Adipocyte (in vitro differentiated cells): Measurements from ENCODE around the gene CDK14.

Experiments used
- DNase-seq: peaks from one replicate; pipeline ENCODE4 v3.0.0-alpha.2; 2015; ENCODE audit warnings: low read depth
- H3K27me3 ChIP-seq: replicated peaks from 2 replicates; pipeline ENCODE4 v1.7.0; 2013; ENCODE audit warnings: mild to moderate bottlenecking, low read length, moderate library complexity; ENCODE audit not compliant: control insufficient read depth, insufficient read depth
- H3K36me3 ChIP-seq: 2 replicates; pipeline ENCODE4 v1.7.0; 2013; ENCODE audit warnings: low read length, mild to moderate bottlenecking, moderate library complexity; ENCODE audit not compliant: control insufficient read depth, insufficient read depth, severe bottlenecking
- H3K4me1 ChIP-seq: 2 replicates; pipeline ENCODE4 v1.7.0; 2013; ENCODE audit warnings: mild to moderate bottlenecking, low read length, moderate library complexity; ENCODE audit not compliant: control insufficient read depth, insufficient read depth
- H3K4me3 ChIP-seq: 2 replicates; pipeline ENCODE4 v1.7.0; 2013; ENCODE audit warnings: mild to moderate bottlenecking, low read length, moderate library complexity
- H3K9ac ChIP-seq: 2 replicates; pipeline ENCODE4 v1.7.0; 2013; ENCODE audit warnings: mild to moderate bottlenecking, low read length, moderate library complexity
- H3K9me3 ChIP-seq: 2 replicates; pipeline ENCODE4 v1.7.0; 2013; ENCODE audit warnings: mild to moderate bottlenecking, low read length, moderate library complexity; ENCODE audit not compliant: control insufficient read depth

Gene CDK14

DNA sequence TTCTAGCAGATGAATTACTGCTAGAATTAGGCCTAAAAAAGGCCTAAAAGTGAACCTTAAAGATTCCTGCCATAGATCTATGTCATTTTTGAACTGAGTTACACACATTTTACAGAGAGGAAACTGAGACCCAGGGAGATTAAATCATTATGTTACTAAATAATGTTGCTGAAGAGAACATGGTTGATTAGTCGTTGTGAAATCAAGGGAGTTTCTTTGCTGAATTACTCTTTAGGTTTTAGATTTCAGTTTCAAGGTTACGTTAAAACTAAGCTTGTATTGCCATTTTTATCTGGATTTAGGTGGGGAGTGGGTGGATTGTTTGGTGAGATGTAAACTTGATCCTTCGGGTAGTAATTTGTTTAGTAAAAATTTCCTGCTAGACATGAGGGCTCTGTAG, 21.3 kb downstream of the CDK14 start:
- no peaks in the 10 kb centered on the region for H3K36me3 ChIP-seq
- H3K4me1 ChIP-seq: peaks cover 9% of the 10 kb centered on the region
- H3K9me3 ChIP-seq: no peaks in the 10 kb centered on the region
- H3K9ac ChIP-seq: no peak overlapping the region
- H3K27me3 ChIP-seq: no peaks in the 10 kb centered on the region
- H3K4me3 ChIP-seq: no peak overlapping the region
- DNase-seq: no peak

DNA sequence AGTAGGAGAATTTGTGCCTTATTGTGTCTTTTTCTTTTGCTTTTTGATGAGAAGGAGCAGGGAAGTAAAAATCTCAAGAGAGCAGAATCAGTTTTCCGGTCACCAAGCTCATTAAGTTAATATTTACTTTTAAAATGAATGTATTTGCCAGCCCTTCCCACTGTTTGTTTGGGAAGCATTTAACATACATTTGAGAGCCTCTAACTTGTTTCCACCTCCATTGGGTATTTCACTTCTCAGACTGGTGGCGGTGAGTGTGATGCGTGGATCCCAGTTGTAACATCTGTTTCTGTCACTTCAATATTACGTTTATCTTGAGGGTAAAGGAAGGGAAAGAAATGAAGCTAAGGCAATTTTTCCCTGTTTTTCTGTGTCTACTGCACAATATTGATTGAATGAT, 22.8 kb downstream of the CDK14 start:
- Histone ChIP-seq H3K4me3 (no peak overlapping the region), H3K9me3 (no peaks in the 10 kb centered on the region), H3K4me1 (peaks cover 13% of the 10 kb centered on the region), H3K36me3 (no peaks in the 10 kb centered on the region), H3K27me3 (no peaks in the 10 kb centered on the region), H3K9ac (no peak overlapping the region)
- no peak for DNase-seq

DNA sequence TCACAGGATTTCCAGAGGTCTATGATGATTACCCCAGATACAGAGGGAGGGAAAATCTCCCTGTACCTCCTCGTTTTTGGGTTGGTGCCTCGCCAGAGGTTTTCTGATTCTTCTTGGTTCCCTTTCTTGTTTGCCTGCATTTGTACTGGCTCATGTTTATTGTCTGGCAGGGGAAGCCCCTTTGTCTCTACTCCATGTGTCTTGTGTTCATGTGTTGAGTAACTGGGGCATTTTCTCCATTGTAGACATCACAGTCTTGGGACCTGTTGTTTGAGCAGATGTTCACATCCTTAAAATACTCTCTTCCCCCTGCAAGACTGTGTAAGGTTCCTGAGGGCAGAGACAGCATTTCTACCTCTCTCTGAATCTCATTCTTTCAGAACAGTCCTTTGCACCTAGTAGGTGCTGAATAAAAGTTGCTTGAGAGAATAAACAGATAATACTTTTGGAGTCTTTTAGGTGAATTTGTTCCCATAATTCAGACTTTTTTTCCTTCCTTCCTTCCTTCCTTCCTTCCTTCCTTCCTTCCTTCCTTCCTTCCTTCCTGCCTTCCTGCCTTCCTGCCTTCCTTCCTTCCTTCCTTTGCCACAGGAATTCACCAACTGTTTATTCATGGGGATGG, 25.1 kb downstream of the CDK14 start:
- Histone ChIP-seq H3K9ac (no peak overlapping the region), H3K36me3 (no peaks in the 10 kb centered on the region), H3K4me3 (no peak overlapping the region), H3K4me1 (peaks cover 33% of the 10 kb centered on the region), H3K9me3 (no peaks in the 10 kb centered on the region), H3K27me3 (no peaks in the 10 kb centered on the region)
- no peak for DNase-seq

DNA sequence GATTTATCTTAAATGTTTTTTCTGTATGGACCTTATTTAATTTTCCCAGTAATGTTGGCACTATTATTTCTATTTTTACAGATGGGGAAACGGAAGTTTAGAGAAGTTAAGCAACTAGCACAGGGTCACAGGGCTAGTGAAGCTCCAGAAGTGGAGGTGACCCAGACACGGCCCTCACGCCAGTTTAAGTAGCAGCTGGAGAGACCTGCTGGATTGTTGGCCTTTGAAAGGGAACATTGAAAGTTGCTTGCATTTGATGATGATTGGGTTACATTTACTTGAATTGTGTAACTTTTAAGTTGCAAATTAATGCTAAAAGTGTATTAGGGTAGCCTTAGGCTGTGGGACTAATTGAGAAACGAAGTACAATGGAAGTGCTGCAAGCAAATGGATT, 25.6 kb downstream of the CDK14 start:
- Histone ChIP-seq H3K4me1 (peaks cover 33% of the 10 kb centered on the region), H3K9me3 (no peaks in the 10 kb centered on the region), H3K9ac (no peak overlapping the region), H3K36me3 (no peaks in the 10 kb centered on the region), H3K4me3 (no peak overlapping the region), H3K27me3 (no peaks in the 10 kb centered on the region)
- DNase-seq: no peak

DNA sequence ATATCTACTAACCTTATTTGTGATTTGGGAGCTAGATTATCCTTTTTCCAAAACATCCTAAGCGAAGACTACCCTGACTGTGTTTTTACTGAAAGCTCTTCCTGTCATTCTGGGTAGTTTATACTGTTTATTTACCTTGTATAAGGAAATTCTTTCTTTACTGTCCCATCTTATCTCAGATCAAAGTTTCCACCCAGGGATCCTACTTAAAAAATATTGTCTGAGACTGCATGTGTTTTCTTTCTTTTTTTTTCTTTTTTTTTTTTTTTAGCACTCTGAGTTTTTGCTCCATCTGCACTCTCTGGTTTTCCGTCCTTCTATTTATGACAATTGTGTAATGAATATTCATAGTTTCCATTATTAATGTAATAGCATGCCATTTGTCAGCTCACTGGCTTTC, 26.5 kb downstream of the CDK14 start:
- H3K4me1 ChIP-seq: peaks cover 33% of the 10 kb centered on the region
- no peak for DNase-seq
- H3K4me3 ChIP-seq: no peak overlapping the region
- H3K9me3 ChIP-seq: no peaks in the 10 kb centered on the region
- H3K36me3 ChIP-seq: no peaks in the 10 kb centered on the region
- H3K27me3 ChIP-seq: no peaks in the 10 kb centered on the region
- H3K9ac ChIP-seq: no peak overlapping the region

DNA sequence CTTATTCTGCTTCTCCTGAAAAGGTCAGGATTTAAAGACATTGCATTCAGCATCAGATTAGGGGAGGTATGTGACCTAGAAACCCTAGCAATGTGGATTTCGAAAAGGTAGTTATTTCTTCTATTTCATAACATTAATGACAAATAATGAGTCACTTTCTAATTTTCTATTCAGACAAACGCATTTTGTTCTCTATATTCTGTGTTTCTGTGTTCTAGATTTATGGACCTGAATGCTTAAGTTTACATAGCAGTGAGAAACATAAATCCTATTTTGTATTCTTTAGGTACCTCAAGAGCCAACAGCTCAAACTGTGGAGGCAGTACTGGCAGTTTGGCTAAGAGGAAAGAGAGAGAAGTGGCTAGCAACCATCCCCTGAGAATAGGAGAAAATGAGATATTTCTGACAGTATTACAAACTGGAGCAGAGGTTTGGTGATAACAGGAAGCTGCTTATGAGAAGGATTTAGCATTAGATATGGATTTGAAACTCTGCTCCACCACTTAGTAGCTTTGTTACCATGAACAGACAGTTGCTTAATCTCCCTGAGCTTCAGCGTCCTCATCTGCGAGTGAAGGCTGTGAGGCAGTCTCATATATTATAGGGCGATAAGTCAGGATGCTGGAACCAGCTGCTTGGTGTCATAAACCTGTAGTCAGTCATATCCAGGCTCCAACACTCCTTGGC, 28.2 kb downstream of the CDK14 start:
- Histone ChIP-seq H3K9ac (peak overlapping the region; percentile 57), H3K9me3 (no peaks in the 10 kb centered on the region), H3K36me3 (no peaks in the 10 kb centered on the region), H3K4me1 (peaks cover 33% of the 10 kb centered on the region), H3K4me3 (peak overlapping the region; percentile 60), H3K27me3 (no peaks in the 10 kb centered on the region)
- no peak for DNase-seq

DNA sequence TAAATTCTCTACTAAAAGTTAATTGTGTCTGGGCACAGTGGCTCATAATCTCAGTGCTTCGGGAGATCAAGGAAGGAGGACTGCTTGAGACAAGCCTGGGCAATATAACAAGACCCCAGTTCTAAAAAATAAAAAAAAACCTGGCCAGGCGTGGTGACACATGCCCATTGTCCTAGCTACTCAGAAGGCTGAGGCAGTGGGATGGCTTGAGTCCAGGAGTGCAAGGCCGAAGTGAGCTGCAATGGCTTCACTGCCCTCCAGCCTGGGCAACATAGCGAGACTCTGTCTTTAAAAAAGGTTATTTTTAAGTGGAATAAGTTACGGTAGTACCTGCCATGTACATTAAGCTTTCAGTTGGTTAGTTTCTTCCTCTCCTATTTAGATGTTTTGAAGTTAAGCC, 28.9 kb downstream of the CDK14 start:
- no peak for DNase-seq
- H3K9ac ChIP-seq: peak overlapping the region; percentile 57
- H3K4me1 ChIP-seq: peaks cover 33% of the 10 kb centered on the region
- H3K36me3 ChIP-seq: no peaks in the 10 kb centered on the region
- peak overlapping the region; percentile 60 for H3K4me3 ChIP-seq
- no peaks in the 10 kb centered on the region for H3K9me3 ChIP-seq
- no peaks in the 10 kb centered on the region for H3K27me3 ChIP-seq

DNA sequence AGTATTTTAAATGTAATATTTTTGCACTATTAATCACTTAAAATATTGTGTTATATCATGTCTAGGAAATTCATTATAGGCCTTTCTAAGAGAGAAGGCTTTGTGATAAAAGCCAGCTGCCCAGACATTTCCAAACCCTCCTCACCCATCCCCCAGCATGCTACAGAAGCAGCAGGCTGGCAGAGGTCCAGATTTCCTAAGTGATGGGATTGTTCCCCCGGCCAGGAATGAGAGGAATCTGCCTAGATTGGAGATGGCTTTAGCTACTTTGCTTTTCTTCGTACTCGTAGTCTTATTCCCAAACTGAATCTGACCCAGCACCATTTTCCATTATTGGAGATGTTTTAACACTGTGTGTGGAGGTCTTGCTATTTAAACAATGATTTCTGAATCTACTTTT, 29.4 kb downstream of the CDK14 start:
- Histone ChIP-seq H3K9ac (peak overlapping the region; percentile 24), H3K9me3 (no peaks in the 10 kb centered on the region), H3K4me1 (peaks cover 33% of the 10 kb centered on the region), H3K27me3 (no peaks in the 10 kb centered on the region), H3K36me3 (no peaks in the 10 kb centered on the region), H3K4me3 (peak overlapping the region; percentile 60)
- peak; percentile 77 for DNase-seq

DNA sequence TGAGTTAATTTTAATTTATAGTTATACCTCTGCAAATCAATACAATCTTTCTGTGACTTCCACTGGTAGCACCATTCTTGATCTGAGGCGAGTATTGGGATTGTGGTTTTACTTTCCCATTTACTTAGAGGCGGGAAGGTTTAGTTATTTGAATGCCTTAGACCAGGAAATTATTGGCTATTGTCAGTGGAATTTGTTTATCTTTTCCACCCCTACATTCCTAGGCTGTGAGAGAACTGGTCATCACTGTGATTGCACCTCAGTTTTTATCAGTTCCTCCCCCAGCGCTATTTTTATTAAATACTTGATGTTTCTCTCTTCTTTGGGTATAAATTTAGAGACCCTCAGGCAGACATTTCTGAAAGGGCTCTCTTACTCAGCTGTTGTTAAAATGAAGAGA, 29.9 kb downstream of the CDK14 start:
- H3K36me3 ChIP-seq: no peaks in the 10 kb centered on the region
- H3K9me3 ChIP-seq: no peaks in the 10 kb centered on the region
- H3K9ac ChIP-seq: peak overlapping the region; percentile 24
- DNase-seq: peak; percentile 30
- peaks cover 33% of the 10 kb centered on the region for H3K4me1 ChIP-seq
- no peaks in the 10 kb centered on the region for H3K27me3 ChIP-seq
- H3K4me3 ChIP-seq: peak overlapping the region; percentile 60

DNA sequence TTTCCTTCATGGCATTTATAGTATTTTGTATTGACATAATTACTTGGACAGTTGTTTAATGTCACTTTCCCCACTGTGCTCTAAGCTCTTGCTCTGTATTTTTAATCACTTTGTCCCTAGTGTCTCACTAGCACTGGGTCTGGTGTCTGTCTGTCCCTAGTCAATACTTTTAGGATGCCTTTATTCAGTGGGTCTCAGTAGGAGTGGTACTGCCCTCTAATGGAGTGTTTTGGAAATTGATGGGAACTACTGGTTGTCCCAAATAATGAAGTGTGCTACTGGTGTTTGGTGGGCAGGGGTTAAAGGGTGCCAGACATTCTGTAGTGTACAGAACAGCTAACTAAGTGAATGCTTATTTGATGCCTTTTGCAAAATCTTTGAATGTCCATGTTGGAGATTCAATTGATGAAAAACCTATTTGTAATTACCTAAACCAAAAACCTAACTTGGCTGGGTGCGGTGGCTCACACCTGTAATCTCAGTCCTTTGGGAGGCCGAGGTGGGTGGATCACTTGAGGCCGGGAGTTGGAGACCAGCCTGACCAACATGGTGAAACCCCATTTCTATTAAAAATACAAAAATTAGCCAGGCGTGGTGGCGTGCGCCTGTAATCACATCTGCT, 33.3 kb downstream of the CDK14 start:
- Histone ChIP-seq H3K36me3 (no peaks in the 10 kb centered on the region), H3K27me3 (no peaks in the 10 kb centered on the region), H3K4me3 (no peak overlapping the region), H3K9ac (no peak overlapping the region), H3K9me3 (no peaks in the 10 kb centered on the region), H3K4me1 (peaks cover 14% of the 10 kb centered on the region)
- DNase-seq: peak; percentile 72

DNA sequence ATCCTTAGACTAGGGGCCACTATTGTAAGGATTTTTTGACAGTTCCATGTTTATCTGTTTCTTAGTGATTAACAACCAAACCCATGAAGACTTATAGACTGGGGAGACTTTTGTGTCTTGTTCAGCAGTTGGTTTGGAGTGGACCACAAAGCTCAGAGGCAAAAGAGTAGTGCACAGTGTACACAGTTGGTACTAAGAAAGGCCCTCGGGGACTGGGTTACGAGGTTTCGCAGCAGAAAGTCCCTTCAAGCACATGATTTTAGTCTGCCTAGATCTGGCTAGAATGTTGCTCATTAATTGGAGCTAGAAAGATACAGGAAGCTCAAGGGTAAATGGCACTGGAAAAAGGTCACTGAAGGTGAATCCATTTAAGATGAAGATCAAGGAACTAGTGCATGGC, 35.4 kb downstream of the CDK14 start:
- H3K9ac ChIP-seq: no peak overlapping the region
- no peaks in the 10 kb centered on the region for H3K4me1 ChIP-seq
- H3K4me3 ChIP-seq: no peak overlapping the region
- no peaks in the 10 kb centered on the region for H3K27me3 ChIP-seq
- H3K9me3 ChIP-seq: no peaks in the 10 kb centered on the region
- H3K36me3 ChIP-seq: no peaks in the 10 kb centered on the region
- no peak for DNase-seq
